SU-DHL-6 (cell line): ENCODE data around the gene CC2D1A.
"Not testable (repeated sequence)": the region's sequence is repeated elsewhere in the genome, so short reads cannot be mapped to it uniquely, and the experiment has no call there.

Experiments used
- H2AFZ ChIP-seq: fragments of 200-600 bp; sonication (generic); 2 replicates; pipeline ENCODE4 v1.6.1; 2014; ENCODE audit warnings: low read depth, mild to moderate bottlenecking, moderate library complexity, mixed read lengths, antibody characterized with exemption, low read length; ENCODE audit not compliant: severe bottlenecking
- H3F3A ChIP-seq: fragments of 200-600 bp; shearing (Covaris generic); 2 replicates; pipeline ENCODE4 v1.6.0; 2016; ENCODE audit warnings: antibody characterized with exemption, mild to moderate bottlenecking; ENCODE audit not compliant: insufficient read depth
- H3K27ac ChIP-seq: fragments of 200-600 bp; sonication (generic); 2 replicates; pipeline ENCODE4 v1.5.1; 2016; ENCODE audit warnings: low read depth, mild to moderate bottlenecking, low read length, moderate library complexity, mixed read lengths
- H3K27me3 ChIP-seq: fragments of 200-600 bp; sonication (generic), shearing (Covaris generic); 2 replicates; pipeline ENCODE4 v1.6.0; 2014; ENCODE audit warnings: mild to moderate bottlenecking, low read length
- H3K36me3 ChIP-seq: fragments of 200-600 bp; sonication (generic); 2 replicates; pipeline ENCODE4 v1.6.1; 2014; ENCODE audit warnings: mild to moderate bottlenecking, low read length, mixed read lengths
- H3K4me2 ChIP-seq: fragments of 300-600, 200-600 bp; shearing (Covaris generic), sonication (generic); 2 replicates; pipeline ENCODE4 v1.6.0; 2014; ENCODE audit warnings: low read length, low read depth, mild to moderate bottlenecking; ENCODE audit not compliant: poor library complexity, severe bottlenecking
- H3K4me3 ChIP-seq: fragments of 200-600 bp; sonication (generic); 2 replicates; pipeline ENCODE4 v1.5.1; 2014; ENCODE audit warnings: antibody characterized with exemption, low read length, mild to moderate bottlenecking, mixed read lengths; ENCODE audit not compliant: insufficient read depth, poor library complexity, severe bottlenecking
- H3K79me2 ChIP-seq: fragments of 200-600 bp; sonication (generic); 2 replicates; pipeline ENCODE4 v1.6.1; 2014; ENCODE audit warnings: mild to moderate bottlenecking, low read length, moderate library complexity; ENCODE audit not compliant: insufficient read depth
- H3K9ac ChIP-seq: fragments of 200-600 bp; sonication (generic); 2 replicates; pipeline ENCODE4 v1.7.0; 2014; ENCODE audit warnings: mild to moderate bottlenecking, low read length
- H3K9me2 ChIP-seq: fragments of 200-600 bp; sonication (generic); replicated peaks from 2 replicates; pipeline ENCODE4 v1.6.1; 2014; ENCODE audit warnings: low read length; ENCODE audit not compliant: insufficient read depth
- H3K9me3 ChIP-seq: fragments of 200-600 bp; sonication (generic); 2 replicates; pipeline ENCODE4 v1.6.1; 2014; ENCODE audit warnings: low read length, mixed read lengths; ENCODE audit not compliant: insufficient read depth
- H4K20me1 ChIP-seq: fragments of 200-600 bp; sonication (generic); 2 replicates; pipeline ENCODE4 v1.6.1; 2014; ENCODE audit warnings: low read depth, mild to moderate bottlenecking, antibody characterized with exemption, low read length, moderate library complexity, mixed read lengths
- CTCF ChIP-seq: fragments of 200-600 bp; sonication (generic); IDR thresholded peaks from one replicate; pipeline ENCODE4 v1.5.1; 2017; ENCODE audit warnings: antibody characterized with exemption, mild to moderate bottlenecking, low read length, moderate library complexity; ENCODE audit not compliant: insufficient read depth, poor library complexity, severe bottlenecking
- EZH2phosphoT487 ChIP-seq: fragments of 200-600 bp; sonication (generic), shearing (Covaris generic); conservative IDR thresholded peaks from 2 replicates; pipeline ENCODE4 v1.6.1; 2018; ENCODE audit warnings: mild to moderate bottlenecking, antibody characterized with exemption, low read length, moderate library complexity, mixed read lengths

Gene CC2D1A

GRCh38 chr19:13968999-13969398 is 63.0 kb downstream of the CC2D1A start:
- H3K9me2 ChIP-seq: no peaks in the 10 kb centered on the region
- H3K36me3 ChIP-seq: no peaks in the 10 kb centered on the region
- H2AFZ ChIP-seq: no peak overlapping the region
- H3K27me3 ChIP-seq: no peaks in the 10 kb centered on the region
- no peak overlapping the region for H3K9ac ChIP-seq
- H3K27ac ChIP-seq: no peak overlapping the region
- peaks cover 4% of the 10 kb centered on the region; the same call in 1 of the 2 replicates for H3F3A ChIP-seq
- H3K4me3 ChIP-seq: no peak overlapping the region
- no peak for TF ChIP-seq EZH2phosphoT487
- no peak for TF ChIP-seq CTCF
- no peak overlapping the region for H3K4me2 ChIP-seq
- H3K9me3 ChIP-seq: no peaks in the 10 kb centered on the region
- H3K79me2 ChIP-seq: no peaks in the 10 kb centered on the region
- no peaks in the 10 kb centered on the region for H4K20me1 ChIP-seq

DNA sequence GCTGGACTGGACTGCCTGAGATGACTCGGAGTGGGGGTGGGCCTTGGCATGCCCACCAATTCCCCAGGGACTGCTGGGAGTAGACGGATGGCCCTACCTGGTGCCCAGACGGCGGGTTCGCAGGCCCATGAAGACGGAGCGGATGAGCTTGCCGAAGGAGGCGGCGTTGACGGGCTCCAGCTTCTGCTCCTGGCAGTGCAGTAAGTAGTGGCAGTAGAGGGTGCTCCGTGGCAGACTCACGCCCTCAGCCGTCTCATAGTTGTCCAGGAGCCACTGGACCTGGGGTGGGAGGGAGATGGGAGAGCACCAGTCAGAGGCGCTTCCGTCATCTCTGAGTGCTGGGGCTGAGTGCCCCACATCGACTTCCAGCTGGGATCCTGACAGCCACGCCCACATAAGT is 63.9 kb downstream of the CC2D1A start:
- Histone ChIP-seq H3K79me2 (no peaks in the 10 kb centered on the region), H3K4me2 (no peak overlapping the region), H3K9ac (no peak overlapping the region), H3K4me3 (no peak overlapping the region), H2AFZ (no peak overlapping the region), H3K27ac (no peak overlapping the region), H3K36me3 (no peaks in the 10 kb centered on the region), H3F3A (no peaks in the 10 kb centered on the region), H4K20me1 (no peaks in the 10 kb centered on the region), H3K9me3 (no peaks in the 10 kb centered on the region), H3K9me2 (no peaks in the 10 kb centered on the region), H3K27me3 (no peaks in the 10 kb centered on the region)
- TF ChIP-seq EZH2phosphoT487: no peak
- TF ChIP-seq CTCF: no peak

DNA sequence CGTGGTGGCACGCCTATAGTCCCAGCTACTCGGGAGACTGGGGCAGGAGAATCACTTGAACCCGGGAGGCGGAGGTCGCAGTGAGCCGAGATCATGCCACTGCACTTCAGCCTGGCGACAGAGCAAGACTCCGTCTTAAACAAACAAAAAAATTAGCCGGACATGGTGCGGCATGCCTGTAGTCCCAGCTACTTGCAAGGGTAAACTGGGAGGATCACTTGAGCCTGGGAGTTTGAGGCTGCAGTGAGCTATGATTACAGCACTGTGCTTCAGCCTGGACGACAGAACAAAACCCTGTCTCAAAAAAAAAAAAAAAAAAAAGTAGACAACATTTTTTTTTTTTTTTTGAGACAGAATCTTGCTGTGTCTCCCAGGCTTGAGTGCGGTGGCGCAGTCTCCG is 65.9 kb downstream of the CC2D1A start:
- H3K4me3 ChIP-seq, H3K27me3 ChIP-seq, H4K20me1 ChIP-seq, H2AFZ ChIP-seq, H3F3A ChIP-seq, H3K27ac ChIP-seq, H3K9me2 ChIP-seq, H3K79me2 ChIP-seq, H3K9ac ChIP-seq, H3K9me3 ChIP-seq, H3K4me2 ChIP-seq, H3K36me3 ChIP-seq: not testable (repeated sequence)

DNA sequence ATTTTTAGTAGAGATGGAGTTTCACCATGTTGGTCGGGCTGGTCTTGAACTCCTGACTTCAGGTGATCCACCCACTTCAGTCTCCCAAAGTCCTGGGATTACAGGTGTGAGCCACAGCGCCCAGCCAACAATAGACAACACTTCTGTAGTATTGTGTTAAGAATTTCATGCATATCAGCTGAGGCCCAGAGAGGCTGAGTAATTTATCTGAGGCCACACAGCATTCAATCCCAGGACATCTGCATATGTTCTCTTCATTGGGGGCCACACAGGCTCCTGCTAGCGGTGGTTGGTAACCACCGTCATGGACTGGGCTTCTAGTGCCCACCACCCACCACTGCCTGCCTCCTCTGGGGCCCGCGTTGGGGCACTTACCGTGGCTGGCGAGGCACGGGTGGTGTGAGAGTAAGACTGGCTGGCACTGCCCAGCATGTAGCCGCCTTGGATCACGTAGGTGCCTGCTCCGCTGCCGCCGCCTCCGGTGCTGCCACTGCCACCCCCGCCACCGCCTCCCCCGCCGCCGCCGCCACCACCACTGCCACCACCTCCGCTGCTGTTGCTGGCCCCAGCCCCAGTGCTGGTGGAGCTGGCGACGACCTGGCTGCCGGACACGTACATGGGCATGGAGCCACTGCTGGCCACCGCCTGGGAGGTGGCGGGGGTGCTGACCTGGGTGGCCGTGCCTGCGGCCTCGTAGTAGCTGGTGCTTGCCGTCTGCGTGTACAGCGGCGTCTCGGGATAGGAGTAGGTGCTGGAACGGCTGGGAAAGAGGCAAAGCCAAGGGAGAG is 66.6 kb downstream of the CC2D1A start:
- Histone ChIP-seq H4K20me1 (no peaks in the 10 kb centered on the region), H3K36me3 (no peaks in the 10 kb centered on the region), H3K4me2 (no peak overlapping the region), H3K4me3 (no peak overlapping the region), H3K9me3 (no peaks in the 10 kb centered on the region), H3K9ac (no peak overlapping the region), H3K27me3 (no peaks in the 10 kb centered on the region), H3K9me2 (no peaks in the 10 kb centered on the region), H3K79me2 (no peaks in the 10 kb centered on the region), H3F3A (no peaks in the 10 kb centered on the region), H3K27ac (no peak overlapping the region), H2AFZ (no peak overlapping the region)
- no peak for TF ChIP-seq CTCF
- no peak for TF ChIP-seq EZH2phosphoT487

DNA sequence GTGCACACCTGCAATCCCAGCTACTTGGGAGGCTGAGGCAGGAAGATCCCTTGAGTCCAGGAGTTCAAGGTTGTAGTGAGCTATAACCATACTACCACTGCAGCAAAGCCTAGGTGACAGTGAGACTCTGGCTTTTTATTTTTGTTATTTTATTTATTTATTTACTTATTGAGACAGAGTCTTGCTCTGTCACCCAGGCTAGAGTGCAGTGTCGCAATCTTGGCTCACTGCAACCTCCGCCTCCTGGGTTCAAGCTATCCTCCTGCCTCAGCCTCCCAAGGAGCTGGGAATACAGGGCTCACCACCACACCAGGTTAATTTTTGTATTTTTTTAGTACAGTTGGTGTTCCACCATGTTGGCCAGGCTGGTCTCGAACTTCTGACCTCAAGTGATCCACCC is 67.5 kb downstream of the CC2D1A start:
- not testable (repeated sequence) for H3K27ac ChIP-seq, H3F3A ChIP-seq, H3K4me3 ChIP-seq, H3K36me3 ChIP-seq, H4K20me1 ChIP-seq, H2AFZ ChIP-seq, H3K79me2 ChIP-seq, H3K9me3 ChIP-seq, H3K4me2 ChIP-seq, H3K9me2 ChIP-seq, H3K9ac ChIP-seq, H3K27me3 ChIP-seq
